H1 (cell line): ENCODE data around the gene CLPX. TPM values are rescaled to one million over a fixed set of nuclear protein-coding genes. Genes with fewer than 3 reads are reported as not detected.

ENCODE experiments used
- CTCF ChIA-PET: fragments of 300-600 bp; sonication (Branson Sonifier 250); formaldehyde crosslinking; loops from one replicate; lab custom pipeline; 2021; ENCODE audit not compliant: partially characterized antibody; lab: Charles Lee
- POLR2A ChIA-PET: fragments of 300-600 bp; sonication (Branson Sonifier 250); formaldehyde crosslinking; loops from one replicate; lab custom pipeline; 2021; ENCODE audit warnings: inconsistent platforms; ENCODE audit not compliant: partially characterized antibody; lab: Charles Lee
- DNase-seq, 2 experiments: peaks; one replicate each; pipeline versions ENCODE4 v3.0.0 to v3.0.0-alpha.2; 2010 to 2022; ENCODE audit warnings: low spot score in 2 of 2, low read depth in 1 of 2, mixed read lengths in 1 of 2
- FAIRE-seq: peaks from 2 replicates; lab custom pipeline; 2011; peaks lifted over from hg19 to GRCh38; lab: Jason Lieb, UNC
- H2AFZ ChIP-seq: 2 replicates; pipeline ENCODE4 v1.8.1; 2012; ENCODE audit warnings: low read length, inconsistent platforms
- H2AK5ac ChIP-seq: 2 replicates; pipeline ENCODE4 v1.6.1; 2013; ENCODE audit warnings: low read depth, low read length
- H2BK120ac ChIP-seq: replicated peaks from 2 replicates; pipeline ENCODE3; 2013; ENCODE audit warnings: low read depth, low read length, inconsistent platforms
- H2BK12ac ChIP-seq: 2 replicates; pipeline ENCODE4 v1.6.1; 2013; ENCODE audit warnings: low read depth, low read length
- H2BK15ac ChIP-seq: 2 replicates; pipeline ENCODE4 v1.6.1; 2013; ENCODE audit warnings: low read length
- H2BK20ac ChIP-seq: 2 replicates; pipeline ENCODE4 v1.6.1; 2013; ENCODE audit warnings: low read length
- H2BK5ac ChIP-seq: 2 replicates; pipeline ENCODE4 v1.6.1; 2013; ENCODE audit warnings: low read depth, low read length
- H3K14ac ChIP-seq: 2 replicates; pipeline ENCODE4 v1.6.1; 2013; ENCODE audit warnings: inconsistent platforms; ENCODE audit not compliant: insufficient read length
- H3K18ac ChIP-seq: 2 replicates; pipeline ENCODE4 v1.6.1; 2013; ENCODE audit warnings: low read length; ENCODE audit errors: extremely low read depth
- H3K23ac ChIP-seq: 2 replicates; pipeline ENCODE4 v1.6.1; 2013; ENCODE audit warnings: inconsistent platforms; ENCODE audit not compliant: insufficient read length
- H3K23me2 ChIP-seq: 2 replicates; pipeline ENCODE4 v1.6.1; 2013; ENCODE audit warnings: low read depth, low read length
- H3K27ac ChIP-seq: 2 replicates; pipeline ENCODE4 v1.6.1; 2011; ENCODE audit warnings: low read depth, low read length, inconsistent platforms
- H3K27me3 ChIP-seq, 4 experiments: replicated peaks in 1 of 4; 1 replicate in 1 of 4; 2 replicates in 3 of 4; pipeline versions ENCODE4 v1.6.1 to v1.8.1; 2011 to 2013; ENCODE audit warnings: low read length in 3 of 4, mild to moderate bottlenecking in 3 of 4, inconsistent platforms in 2 of 4, mixed read lengths in 2 of 4, moderate library complexity in 1 of 4; ENCODE audit not compliant: control insufficient read depth in 3 of 4, insufficient read depth in 3 of 4; ENCODE audit errors: extremely low read depth in 1 of 4
- H3K36me3 ChIP-seq, 4 experiments: 2 replicates each; pipeline versions ENCODE4 v1.6.1 to v1.8.1; 2011 to 2013; ENCODE audit warnings: mild to moderate bottlenecking in 4 of 4, low read length in 3 of 4, moderate library complexity in 2 of 4, control low read depth in 1 of 4, inconsistent platforms in 1 of 4; ENCODE audit not compliant: insufficient read depth in 4 of 4, control insufficient read depth in 2 of 4
- H3K4ac ChIP-seq: replicated peaks from 2 replicates; pipeline ENCODE3; 2013; ENCODE audit warnings: low read length, low read depth, mixed read lengths, inconsistent platforms; ENCODE audit not compliant: insufficient read length
- H3K4me1 ChIP-seq, 4 experiments: replicated peaks in 1 of 4; 1 replicate in 1 of 4; 2 replicates in 3 of 4; pipeline versions ENCODE4 v1.6.1 to v1.8.1; 2011 to 2013; ENCODE audit warnings: low read length in 3 of 4, inconsistent platforms in 2 of 4, mixed read lengths in 1 of 4; ENCODE audit not compliant: insufficient read depth in 4 of 4, control insufficient read depth in 3 of 4
- H3K4me2 ChIP-seq, 2 experiments: 2 replicates each; pipeline versions ENCODE4 v1.6.1 to v1.8.1; 2011 to 2013; ENCODE audit warnings: low read depth in 2 of 2, low read length in 2 of 2, control low read depth in 1 of 2, inconsistent platforms in 1 of 2, mild to moderate bottlenecking in 1 of 2; ENCODE audit not compliant: insufficient read depth in 1 of 2
- H3K4me3 ChIP-seq, 4 experiments: fragments of 200-600, 300-600 bp in 1 of 4; sonication (generic), shearing (Covaris generic), sonication (Bioruptor Twin) in 1 of 4; 2 replicates each; pipeline versions ENCODE4 v1.5.1 to v1.8.1; 2011 to 2016; ENCODE audit warnings: low read length in 4 of 4, low read depth in 3 of 4, control low read depth in 2 of 4, inconsistent platforms in 2 of 4, mild to moderate bottlenecking in 2 of 4, mixed read lengths in 1 of 4, moderate library complexity in 1 of 4; ENCODE audit not compliant: insufficient read depth in 2 of 4; ENCODE audit errors: extremely low read depth in 1 of 4
- H3K56ac ChIP-seq: replicated peaks from 2 replicates; pipeline ENCODE3; 2013; ENCODE audit warnings: low read depth, mild to moderate bottlenecking, mixed read lengths, low read length, inconsistent platforms; ENCODE audit not compliant: insufficient read length
- H3K79me1 ChIP-seq: 2 replicates; pipeline ENCODE4 v1.6.1; 2013; ENCODE audit warnings: low read depth, low read length, control low read depth
- H3K79me2 ChIP-seq, 2 experiments: 2 replicates each; pipeline versions ENCODE4 v1.6.1 to v1.8.1; 2012 to 2013; ENCODE audit warnings: low read length in 2 of 2, mild to moderate bottlenecking in 2 of 2, inconsistent platforms in 1 of 2; ENCODE audit not compliant: insufficient read depth in 2 of 2, control insufficient read depth in 1 of 2
- H3K9ac ChIP-seq, 4 experiments: replicated peaks in 1 of 4; 1 replicate in 1 of 4; 2 replicates in 3 of 4; pipeline versions ENCODE4 v1.6.1 to v1.8.1; 2011 to 2013; ENCODE audit warnings: low read depth in 3 of 4, low read length in 3 of 4, control low read depth in 2 of 4, mild to moderate bottlenecking in 2 of 4, moderate library complexity in 2 of 4, inconsistent platforms in 1 of 4; ENCODE audit errors: extremely low read depth in 1 of 4
- H3K9me3 ChIP-seq, 2 experiments: 2 replicates each; pipeline versions ENCODE4 v1.6.1 to v1.8.1; 2012 to 2013; ENCODE audit warnings: mild to moderate bottlenecking in 2 of 2, moderate library complexity in 2 of 2, control low read depth in 1 of 2, inconsistent platforms in 1 of 2, low read depth in 1 of 2, low read length in 1 of 2, mixed read lengths in 1 of 2; ENCODE audit not compliant: insufficient read depth in 2 of 2
- H4K20me1 ChIP-seq, 2 experiments: replicated peaks in 1 of 2; 2 replicates each; pipeline versions ENCODE3 to v1.8.1; 2011 to 2013; ENCODE audit warnings: inconsistent platforms in 2 of 2, low read length in 2 of 2, mild to moderate bottlenecking in 1 of 2; ENCODE audit not compliant: insufficient read depth in 2 of 2, control insufficient read depth in 1 of 2
- H4K5ac ChIP-seq: 2 replicates; pipeline ENCODE4 v1.6.1; 2013; ENCODE audit warnings: low read length, low read depth, mixed read lengths, inconsistent platforms; ENCODE audit not compliant: insufficient read length
- H4K8ac ChIP-seq: 2 replicates; pipeline ENCODE4 v1.8.0; 2013; ENCODE audit warnings: mild to moderate bottlenecking, moderate library complexity, low read length, inconsistent platforms; ENCODE audit not compliant: insufficient read depth; ENCODE audit errors: extremely low read depth
- H4K91ac ChIP-seq: replicated peaks from 2 replicates; pipeline ENCODE3; 2013; ENCODE audit warnings: low read length, mixed read lengths, inconsistent platforms; ENCODE audit not compliant: insufficient read length
- EGR1 ChIP-seq: IDR thresholded peaks from 2 replicates; pipeline ENCODE4 v1.6.1; 2011; ENCODE audit warnings: low read depth, low read length, borderline replicate concordance
- HDAC2 ChIP-seq, 2 experiments: fragments of 300-600 bp in 1 of 2; sonication (generic) in 1 of 2; IDR thresholded peaks; 2 replicates each; pipeline ENCODE4 v1.6.1; 2011 to 2012; ENCODE audit warnings: low read depth in 2 of 2, low read length in 2 of 2, mild to moderate bottlenecking in 2 of 2, moderate library complexity in 2 of 2, borderline replicate concordance in 1 of 2, inconsistent platforms in 1 of 2
- POLR2A ChIP-seq, 2 experiments: IDR thresholded peaks; 1 replicate in 1 of 2; 2 replicates in 1 of 2; pipeline ENCODE4 v1.6.1; 2011; ENCODE audit warnings: low read depth in 2 of 2, low read length in 2 of 2, mild to moderate bottlenecking in 2 of 2; ENCODE audit errors: control extremely low read depth in 1 of 2
- RFX5 ChIP-seq: IDR thresholded peaks from 2 replicates; pipeline ENCODE4 v1.6.1; 2011; ENCODE audit warnings: low read depth, low read length, improper control_type of control experiment, borderline replicate concordance
- SIX5 ChIP-seq: IDR thresholded peaks from 2 replicates; pipeline ENCODE4 v1.6.1; 2011; ENCODE audit warnings: mild to moderate bottlenecking, low read depth, low read length
- WGBS, 2 experiments: shearing (Covaris generic) in 1 of 2; methylation state at CpG; one replicate each; pipeline versions ENCODE4 v1.1.6 to v1.1.7; 2013 to 2015; ENCODE audit warnings: low lambda C conversion rate in 2 of 2, mixed read lengths in 2 of 2, inconsistent platforms in 1 of 2, low coverage in 1 of 2, missing lambda C conversion rate in 1 of 2; ENCODE audit not compliant: insufficient replicate concordance in 2 of 2, insufficient coverage in 1 of 2, insufficient read length in 1 of 2; ENCODE audit errors: extremely low coverage in 1 of 2, missing lambda C conversion rate in 1 of 2; 5-methylcytosine and 5-hydroxymethylcytosine counted together
- polyA plus RNA-seq, 7 experiments: library from polyadenylated mRNA; depleted of rRNA in 3 of 7; stranded (reverse) in 5 of 7; unstranded in 2 of 7; fragments of >200 nt in 5 of 7; fragments of 200-250 nt in 2 of 7; gene quantifications; 1 replicate in 5 of 7; 2 replicates in 1 of 7; 4 replicates in 1 of 7; pipeline versions ENCODE4 v1.2.1 to v1.2.3, GENCODE V29; 2011 to 2013; ENCODE audit warnings: missing spikeins in 2 of 7, mixed read lengths in 2 of 7
- total RNA-seq: library from RNA; stranded (reverse); fragmentation: NEBNext Ultra II Directional; extraction: Animal tissue kit (Norgen Biotek cat#: 25700); gene quantifications from 2 replicates; pipeline ENCODE4 v1.2.1, GENCODE V29; 2021
- TF ChIP-seq, protein P1 (sequence below), 3 experiments: IDR thresholded peaks; 1 replicate in 2 of 3; 2 replicates in 1 of 3; pipeline versions ENCODE4 v1.5.1 to v1.6.1; 2011; ENCODE audit warnings: low read length in 3 of 3, mild to moderate bottlenecking in 3 of 3, inconsistent platforms in 2 of 3, low read depth in 1 of 3, moderate library complexity in 1 of 3; ENCODE audit not compliant: insufficient read depth in 1 of 3; ENCODE audit errors: control extremely low read depth in 1 of 3

Gene CLPX
- total and polyA plus RNA-seq, 2 of the 8 experiments (the other 6 are each of a cell fraction or from before 2014, with no cell fraction given), result 10.5 to 53.6 TPM

DNA sequence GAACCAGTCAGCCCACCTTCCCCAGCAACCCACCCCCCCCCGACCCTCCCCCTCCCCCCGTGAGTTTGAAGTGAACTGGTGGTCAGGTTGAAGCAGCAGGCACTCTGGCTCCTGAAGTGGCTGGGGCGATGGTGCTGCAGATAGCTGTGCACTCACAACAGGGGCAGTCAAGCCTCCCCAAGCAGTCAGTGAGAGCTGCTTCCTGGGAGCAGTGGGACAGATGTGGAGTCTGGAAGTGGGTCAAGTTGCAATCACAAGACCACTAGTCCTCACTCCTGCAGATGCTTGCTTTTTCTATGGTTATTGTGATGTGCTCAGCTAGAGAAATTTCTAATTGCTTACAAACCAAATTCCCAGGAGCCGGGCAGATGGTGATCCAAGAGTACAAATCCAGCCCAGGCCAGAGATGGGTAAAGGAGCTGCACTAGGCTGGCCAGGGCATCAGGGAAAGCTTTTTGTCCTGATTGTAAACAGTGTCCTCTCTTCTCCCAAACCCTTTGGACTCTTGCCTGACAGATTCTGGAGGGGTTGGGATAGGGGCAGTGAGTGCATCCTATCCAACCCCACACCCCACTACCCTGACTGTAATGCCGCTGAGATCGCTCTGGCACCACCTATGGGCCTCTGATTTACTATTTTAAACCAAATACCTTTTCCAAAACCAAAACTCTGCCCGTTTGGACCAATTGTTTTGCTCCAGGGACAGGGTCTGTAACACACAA, 9.8 kb upstream of the CLPX start:
- H3K4ac ChIP-seq, result no peak overlapping the region
- H3K9me3 ChIP-seq, result peaks cover 3 to 5% of the 10 kb centered on the region in 2 experiments; a peak in 1 of 4 replicates
- H2AK5ac ChIP-seq, result no peak overlapping the region
- ChIA-PET CTCF (interaction anchor here (0.6 to 11.8 kb wide), 17 partner anchors 15 to 917 kb away, joined by 3 to 123 read pairs (median 4); partner anchors contain the start of genes CILP and PARP16), POLR2A (interaction anchor here (1.2 to 2.3 kb wide), 6 partner anchors 10 to 110 kb away, joined by 3 to 15 read pairs (median 6); partner anchors contain the start of genes CLPX and RNU5B-1)
- H2BK15ac ChIP-seq, result no peak overlapping the region
- no peak overlapping the region for H3K23ac ChIP-seq
- no peaks in the 10 kb centered on the region for H4K20me1 ChIP-seq
- H4K5ac ChIP-seq, result no peak overlapping the region
- no peaks in the 10 kb centered on the region for H3K23me2 ChIP-seq
- no peak overlapping the region for H3K18ac ChIP-seq
- H3K9ac ChIP-seq, result no peak overlapping the region
- no peak overlapping the region for H2BK120ac ChIP-seq
- 74% methylated on average over 5 of the region's 7 CpGs; no CpG with 5 or more reads in 1 of the 2 experiments for WGBS, 2 experiments
- TF ChIP-seq EGR1 (no peak), SIX5 (no peak), HDAC2 (IDR thresholded peaks at IDR 0.05; ENCODE audit: borderline replicate concordance in 1 of 2, low read depth in 2 of 2, low read length in 2 of 2) (no peak), POLR2A (IDR thresholded peaks at IDR 0.05; ENCODE audit: control extremely low read depth in 1 of 2, low read depth in 2 of 2, low read length in 2 of 2) (no peak), RFX5 (no peak)
- TF ChIP-seq, protein P1, sequence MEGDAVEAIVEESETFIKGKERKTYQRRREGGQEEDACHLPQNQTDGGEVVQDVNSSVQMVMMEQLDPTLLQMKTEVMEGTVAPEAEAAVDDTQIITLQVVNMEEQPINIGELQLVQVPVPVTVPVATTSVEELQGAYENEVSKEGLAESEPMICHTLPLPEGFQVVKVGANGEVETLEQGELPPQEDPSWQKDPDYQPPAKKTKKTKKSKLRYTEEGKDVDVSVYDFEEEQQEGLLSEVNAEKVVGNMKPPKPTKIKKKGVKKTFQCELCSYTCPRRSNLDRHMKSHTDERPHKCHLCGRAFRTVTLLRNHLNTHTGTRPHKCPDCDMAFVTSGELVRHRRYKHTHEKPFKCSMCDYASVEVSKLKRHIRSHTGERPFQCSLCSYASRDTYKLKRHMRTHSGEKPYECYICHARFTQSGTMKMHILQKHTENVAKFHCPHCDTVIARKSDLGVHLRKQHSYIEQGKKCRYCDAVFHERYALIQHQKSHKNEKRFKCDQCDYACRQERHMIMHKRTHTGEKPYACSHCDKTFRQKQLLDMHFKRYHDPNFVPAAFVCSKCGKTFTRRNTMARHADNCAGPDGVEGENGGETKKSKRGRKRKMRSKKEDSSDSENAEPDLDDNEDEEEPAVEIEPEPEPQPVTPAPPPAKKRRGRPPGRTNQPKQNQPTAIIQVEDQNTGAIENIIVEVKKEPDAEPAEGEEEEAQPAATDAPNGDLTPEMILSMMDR (IDR thresholded peaks at IDR 0.05; ENCODE audit: control extremely low read depth in 1 of 3, insufficient read depth in 1 of 3, low read depth in 1 of 3, low read length in 3 of 3), result peak in 2 of 3 experiments; percentile 8 to 14; a peak in 2 of 4 replicates
- H3K4me1 ChIP-seq, result 0 out of 7 replicates have a peak, but pooled peaks cover 0 to 2% (median 0%) of the 10 kb centered on the region in 4 experiments
- no peak overlapping the region for H2BK20ac ChIP-seq
- no peak overlapping the region for H2BK12ac ChIP-seq
- H3K56ac ChIP-seq, result no peak overlapping the region
- no peaks in the 10 kb centered on the region for H3K27me3 ChIP-seq
- peak overlapping the region; percentile 49; the same call in 1 of the 2 replicates for H2AFZ ChIP-seq
- H3K4me3 ChIP-seq, result no peak overlapping the region
- H4K8ac ChIP-seq, result no peak overlapping the region
- H4K91ac ChIP-seq, result no peak overlapping the region
- no peaks in the 10 kb centered on the region for H3K36me3 ChIP-seq
- no peak for FAIRE-seq
- no peak overlapping the region for H3K27ac ChIP-seq
- no peaks in the 10 kb centered on the region for H3K79me1 ChIP-seq
- H2BK5ac ChIP-seq, result no peak overlapping the region
- H3K79me2 ChIP-seq, result no peaks in the 10 kb centered on the region
- DNase-seq, result no peak
- H3K14ac ChIP-seq, result no peak overlapping the region
- no peak overlapping the region for H3K4me2 ChIP-seq
